Glutamatergic neuron (in vitro differentiated cells): Measurements from ENCODE around the gene SMAD6. TPM values are rescaled to one million over a fixed set of nuclear protein-coding genes. Genes with fewer than 3 reads are reported as not detected.

ENCODE experiments used
- DNase-seq: peaks from one replicate; pipeline ENCODE4 v3.0.0; 2022
- H3K27ac Mint-ChIP-seq: one replicate; pipeline ENCODE4 v1.8.0; 2020; ENCODE audit warnings: mild to moderate bottlenecking, mixed read lengths, inconsistent platforms; ENCODE audit not compliant: unreplicated experiment
- H3K27me3 Mint-ChIP-seq: one replicate; pipeline ENCODE4 v1.8.0; 2020; ENCODE audit warnings: mild to moderate bottlenecking, moderate library complexity, mixed read lengths, inconsistent platforms; ENCODE audit not compliant: unreplicated experiment
- H3K36me3 Mint-ChIP-seq: one replicate; pipeline ENCODE4 v1.8.0; 2020; ENCODE audit warnings: mild to moderate bottlenecking, mixed read lengths, inconsistent platforms; ENCODE audit not compliant: unreplicated experiment
- H3K4me1 Mint-ChIP-seq: one replicate; pipeline ENCODE4 v1.8.0; 2020; ENCODE audit warnings: mild to moderate bottlenecking, low read depth, mixed read lengths, inconsistent platforms; ENCODE audit not compliant: unreplicated experiment
- H3K4me3 Mint-ChIP-seq: one replicate; pipeline ENCODE4 v1.8.0; 2020; ENCODE audit warnings: mild to moderate bottlenecking, mixed read lengths, inconsistent platforms; ENCODE audit not compliant: unreplicated experiment
- H3K9me3 Mint-ChIP-seq: one replicate; pipeline ENCODE4 v1.8.0; 2020; ENCODE audit warnings: mild to moderate bottlenecking, moderate library complexity, mixed read lengths, inconsistent platforms; ENCODE audit not compliant: unreplicated experiment
- total RNA-seq: library from RNA; stranded (reverse); fragmentation: NEBNext Ultra II Directional; extraction: Animal tissue kit (Norgen Biotek cat#: 25700); gene quantifications from one replicate; pipeline ENCODE4 v1.2.1, GENCODE V29; 2021; ENCODE audit not compliant: unreplicated experiment
- TF ChIP-seq, protein P1 (sequence below): fragments of 200-600 bp; sonication (generic); IDR thresholded peaks from one replicate; pipeline ENCODE4 v1.5.0; 2021; ENCODE audit not compliant: partially characterized antibody, unreplicated experiment

The SMAD6 gene
- total RNA-seq, 1 donor from 2014 or later = 0.83 TPM

DNA sequence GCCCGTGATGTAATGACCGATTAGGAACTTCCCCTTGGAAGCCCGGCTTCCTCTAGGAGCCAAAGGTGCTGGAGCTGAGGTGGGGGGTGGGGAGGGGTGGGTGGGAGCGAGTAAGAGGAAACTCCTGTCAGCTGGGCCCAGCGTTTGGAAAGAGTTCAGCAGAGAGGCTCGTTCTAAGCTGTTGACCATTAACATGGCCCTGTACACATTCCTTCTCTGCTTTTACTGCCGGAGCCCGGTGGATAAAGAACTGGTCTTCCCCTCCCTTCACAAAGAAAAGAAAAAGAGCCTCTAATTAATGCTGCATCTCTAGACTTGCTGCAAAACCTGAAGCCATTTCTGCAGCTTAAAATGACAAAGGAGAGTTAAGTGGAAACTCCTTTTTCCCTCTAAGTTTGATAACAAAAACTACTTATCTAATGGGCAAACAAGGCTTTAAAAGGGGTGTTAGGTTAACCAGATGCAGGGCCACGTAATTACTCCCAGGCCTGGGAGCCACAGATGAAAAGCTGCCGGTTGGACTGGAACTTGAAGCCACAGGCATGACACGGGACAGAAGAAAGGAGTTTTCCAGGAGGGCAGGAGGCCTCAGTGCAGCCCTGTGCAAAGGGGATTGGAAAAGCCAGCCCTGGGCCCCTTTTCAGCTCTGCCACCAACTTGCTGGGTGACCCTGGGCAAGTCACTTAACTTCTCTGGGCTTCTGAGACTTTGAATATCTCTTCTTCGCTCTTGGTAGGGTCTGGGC lies 71.3 kb downstream of the SMAD6 start:
- Mint-ChIP-seq H3K36me3 (no peaks in the 10 kb centered on the region), H3K9me3 (no peaks in the 10 kb centered on the region), H3K4me1 (no peaks in the 10 kb centered on the region), H3K27me3 (no peaks in the 10 kb centered on the region), H3K4me3 (no peak overlapping the region), H3K27ac (no peak overlapping the region)
- TF ChIP-seq, protein P1, sequence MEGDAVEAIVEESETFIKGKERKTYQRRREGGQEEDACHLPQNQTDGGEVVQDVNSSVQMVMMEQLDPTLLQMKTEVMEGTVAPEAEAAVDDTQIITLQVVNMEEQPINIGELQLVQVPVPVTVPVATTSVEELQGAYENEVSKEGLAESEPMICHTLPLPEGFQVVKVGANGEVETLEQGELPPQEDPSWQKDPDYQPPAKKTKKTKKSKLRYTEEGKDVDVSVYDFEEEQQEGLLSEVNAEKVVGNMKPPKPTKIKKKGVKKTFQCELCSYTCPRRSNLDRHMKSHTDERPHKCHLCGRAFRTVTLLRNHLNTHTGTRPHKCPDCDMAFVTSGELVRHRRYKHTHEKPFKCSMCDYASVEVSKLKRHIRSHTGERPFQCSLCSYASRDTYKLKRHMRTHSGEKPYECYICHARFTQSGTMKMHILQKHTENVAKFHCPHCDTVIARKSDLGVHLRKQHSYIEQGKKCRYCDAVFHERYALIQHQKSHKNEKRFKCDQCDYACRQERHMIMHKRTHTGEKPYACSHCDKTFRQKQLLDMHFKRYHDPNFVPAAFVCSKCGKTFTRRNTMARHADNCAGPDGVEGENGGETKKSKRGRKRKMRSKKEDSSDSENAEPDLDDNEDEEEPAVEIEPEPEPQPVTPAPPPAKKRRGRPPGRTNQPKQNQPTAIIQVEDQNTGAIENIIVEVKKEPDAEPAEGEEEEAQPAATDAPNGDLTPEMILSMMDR = no peak
- DNase-seq = no peak

DNA sequence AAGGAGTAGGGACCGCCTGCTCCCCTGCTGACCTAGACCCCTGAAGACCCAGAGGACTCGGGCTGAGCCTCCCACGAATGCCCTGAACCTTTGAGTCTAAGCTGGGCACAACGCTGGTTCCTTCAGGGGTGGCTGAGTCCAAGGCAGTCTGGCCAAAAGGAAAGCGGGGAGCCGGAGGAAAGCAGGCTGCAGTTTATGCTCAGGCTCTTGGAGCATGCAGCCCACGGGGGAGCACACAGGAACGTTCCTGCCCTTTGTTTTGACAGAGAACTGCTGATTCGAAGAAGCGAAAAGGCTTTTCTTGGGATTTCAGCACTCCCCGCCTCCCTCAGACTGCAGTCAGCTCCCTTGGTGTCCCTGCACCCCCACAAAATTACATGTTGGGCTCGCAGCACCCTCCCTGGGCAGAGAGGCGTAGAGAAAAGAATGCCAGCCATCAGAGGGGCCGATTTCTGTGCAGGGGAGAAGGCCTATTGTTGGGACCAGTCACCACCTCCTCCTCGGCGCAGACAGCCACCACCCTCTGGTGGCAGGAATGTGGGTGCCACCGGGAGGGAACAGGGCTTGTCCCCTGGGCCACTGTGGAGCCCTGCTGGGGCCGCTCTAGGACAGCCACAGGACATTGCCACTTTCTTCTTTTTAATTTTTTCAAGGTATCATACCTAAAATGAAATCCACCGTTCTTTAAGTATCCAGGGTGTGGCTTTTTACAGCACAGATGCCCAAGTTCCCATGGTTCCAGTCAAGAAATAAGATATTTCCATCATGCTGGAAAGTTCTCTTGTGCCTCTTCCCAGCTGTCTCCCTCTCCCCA lies 72.2 kb downstream of the SMAD6 start:
- Mint-ChIP-seq H3K4me3 (no peak overlapping the region), H3K36me3 (no peaks in the 10 kb centered on the region), H3K4me1 (no peaks in the 10 kb centered on the region), H3K27ac (no peak overlapping the region), H3K9me3 (no peaks in the 10 kb centered on the region), H3K27me3 (no peaks in the 10 kb centered on the region)
- TF ChIP-seq, protein P1 = peak; percentile 94
- peak; percentile 86 for DNase-seq

DNA sequence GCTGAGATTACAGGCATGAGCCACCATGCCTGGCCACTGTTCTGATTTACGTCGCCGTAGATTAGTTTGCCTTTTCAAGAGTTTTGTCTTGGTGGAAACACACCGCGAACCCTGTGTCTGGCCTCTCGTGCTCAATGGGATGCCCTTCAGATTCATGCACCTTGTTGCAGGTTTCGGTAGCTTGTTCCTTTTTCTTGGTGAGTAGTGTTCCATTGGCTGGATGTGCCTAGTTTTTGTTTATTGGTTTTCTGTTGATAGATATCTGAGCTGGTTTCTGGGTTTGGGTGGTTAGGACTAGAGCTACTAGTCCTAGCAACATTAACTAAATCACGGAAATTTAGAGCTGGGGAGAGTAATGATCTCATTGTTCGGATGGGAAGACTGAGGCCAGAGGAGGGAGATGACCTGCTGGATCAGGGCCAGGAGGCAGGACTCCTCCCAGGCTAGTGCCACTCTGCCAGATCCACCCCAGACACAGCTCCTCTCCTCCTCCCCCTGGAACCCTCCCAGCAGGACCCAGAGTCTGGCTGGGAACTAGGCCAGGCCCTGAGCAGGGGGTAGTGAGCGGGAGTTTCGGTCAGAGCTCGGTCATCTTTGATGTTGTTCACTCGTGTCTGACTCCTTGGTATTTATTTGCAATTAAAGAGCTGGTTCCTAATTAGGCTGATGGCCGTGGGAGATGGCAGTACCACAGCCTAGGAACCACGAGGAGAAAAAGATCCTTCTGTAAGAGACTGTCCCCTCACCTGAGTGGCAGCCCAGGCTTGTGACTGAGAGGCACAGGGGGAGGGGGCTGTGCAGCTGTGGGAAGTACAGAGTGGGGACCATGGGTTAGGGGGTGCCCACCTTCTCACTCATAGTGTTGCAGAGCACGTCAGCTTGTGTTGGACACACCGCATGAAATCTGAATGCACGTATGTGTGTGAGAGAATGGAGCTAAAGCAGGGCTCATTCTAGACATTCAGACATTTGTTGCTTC lies 73.4 kb downstream of the SMAD6 start:
- Mint-ChIP-seq H3K4me3 (no peak overlapping the region), H3K4me1 (no peaks in the 10 kb centered on the region)

DNA sequence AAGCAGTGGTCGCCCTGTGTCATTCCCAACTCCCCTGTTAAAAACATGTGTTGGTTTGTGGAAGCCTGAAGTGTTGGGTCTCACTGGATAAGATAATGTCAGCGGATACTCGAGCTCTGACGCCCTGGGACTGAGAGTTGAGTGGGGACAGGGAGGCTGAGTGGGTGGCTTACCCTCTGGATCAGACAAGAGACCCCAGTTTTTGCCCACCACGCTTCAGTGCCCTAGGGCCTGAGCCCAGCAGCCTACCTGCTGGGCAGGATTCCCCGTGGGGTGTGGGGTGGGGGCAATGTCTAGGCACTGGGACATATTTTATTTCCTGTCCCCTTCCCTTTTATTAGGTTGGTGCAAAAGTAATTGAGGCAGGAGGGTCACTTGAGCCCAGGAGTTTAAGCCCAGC lies 75.0 kb downstream of the SMAD6 start:
- DNase-seq = no peak
- TF ChIP-seq, protein P1 = no peak
- Mint-ChIP-seq H3K36me3 (no peaks in the 10 kb centered on the region), H3K4me3 (no peak overlapping the region), H3K27ac (no peak overlapping the region), H3K27me3 (no peaks in the 10 kb centered on the region), H3K9me3 (no peaks in the 10 kb centered on the region), H3K4me1 (no peaks in the 10 kb centered on the region)

More for the DNA sequence above, 73.4 kb downstream of the SMAD6 start:
- H3K36me3 Mint-ChIP-seq = no peaks in the 10 kb centered on the region
- no peaks in the 10 kb centered on the region for H3K27me3 Mint-ChIP-seq
- DNase-seq = no peak
- H3K27ac Mint-ChIP-seq = no peak overlapping the region
- H3K9me3 Mint-ChIP-seq = no peaks in the 10 kb centered on the region
- TF ChIP-seq, protein P1 = no peak
